GM23338 (cell line): ENCODE results near the gene AOPEP. TPM values are rescaled to one million over a fixed set of nuclear protein-coding genes. Genes with fewer than 3 reads are reported as not detected.

ENCODE experiments used
- ATAC-seq: fragments of 200-7000 bp; cut with Tn5 transposase; 3 replicates; pipeline ENCODE4 v1.9.1; 2020
- DNase-seq: peaks from one replicate; pipeline ENCODE4 v3.0.0-alpha.2; 2015; ENCODE audit warnings: low spot score
- H2AFZ ChIP-seq: fragments of 200-600 bp; sonication (generic); 2 replicates; pipeline ENCODE4 v1.8.0; 2016; ENCODE audit warnings: antibody characterized with exemption, mild to moderate bottlenecking, moderate library complexity
- H3F3A ChIP-seq: fragments of 200-600 bp; sonication (generic); replicated peaks from 2 replicates; pipeline ENCODE4 v1.8.0; 2017; ENCODE audit warnings: antibody characterized with exemption, mixed run types, low read depth
- H3K27ac ChIP-seq: fragments of 200-600 bp; sonication (generic); 2 replicates; pipeline ENCODE4 v1.6.1; 2016; ENCODE audit warnings: low read depth
- H3K27me3 ChIP-seq: fragments of 200-600 bp; sonication (generic); 2 replicates; pipeline ENCODE4 v1.8.0; 2016; ENCODE audit warnings: mild to moderate bottlenecking, mixed run types, moderate library complexity; ENCODE audit not compliant: insufficient read depth
- H3K36me3 ChIP-seq: fragments of 200-600 bp; sonication (generic); 2 replicates; pipeline ENCODE4 v1.8.0; 2016; ENCODE audit warnings: mild to moderate bottlenecking; ENCODE audit not compliant: insufficient read depth
- H3K4me1 ChIP-seq: fragments of 200-600 bp; sonication (generic); 2 replicates; pipeline ENCODE4 v1.8.0; 2016; ENCODE audit warnings: mild to moderate bottlenecking, moderate library complexity; ENCODE audit not compliant: insufficient read depth
- H3K4me2 ChIP-seq: fragments of 200-600 bp; sonication (generic); 2 replicates; pipeline ENCODE4 v1.7.1; 2017; ENCODE audit warnings: mixed run types
- H3K4me3 ChIP-seq: fragments of 200-600 bp; sonication (generic); 2 replicates; pipeline ENCODE4 v1.6.1; 2016; ENCODE audit warnings: mixed run types
- H3K79me2 ChIP-seq: fragments of 200-600 bp; sonication (generic); replicated peaks from 2 replicates; pipeline ENCODE4 v1.8.0; 2017; ENCODE audit warnings: mild to moderate bottlenecking; ENCODE audit not compliant: insufficient read depth
- H3K9me2 ChIP-seq: fragments of 200-600 bp; sonication (generic); 2 replicates; pipeline ENCODE4 v1.8.0; 2017; ENCODE audit not compliant: insufficient read depth
- H4K20me1 ChIP-seq: fragments of 200-600 bp; sonication (generic); replicated peaks from 2 replicates; pipeline ENCODE4 v1.8.0; 2017; ENCODE audit warnings: mild to moderate bottlenecking; ENCODE audit not compliant: insufficient read depth
- H3K27ac Mint-ChIP-seq: 2 replicates; pipeline ENCODE4 v1.8.0; 2020; ENCODE audit warnings: inconsistent platforms, mild to moderate bottlenecking, moderate library complexity, mixed read lengths
- H3K27me3 Mint-ChIP-seq: 3 replicates; pipeline ENCODE4 v1.8.0; 2022; ENCODE audit warnings: low read depth, mild to moderate bottlenecking, moderate library complexity, mixed read lengths, inconsistent platforms; ENCODE audit not compliant: insufficient read depth, poor library complexity
- H3K36me3 Mint-ChIP-seq: 3 replicates; pipeline ENCODE4 v1.8.0; 2021; ENCODE audit warnings: low read depth, mild to moderate bottlenecking, inconsistent platforms, moderate library complexity, mixed read lengths
- H3K4me1 Mint-ChIP-seq: 3 replicates; pipeline ENCODE4 v1.8.0; 2020; ENCODE audit warnings: mild to moderate bottlenecking, inconsistent platforms, mixed read lengths
- H3K4me3 Mint-ChIP-seq: 3 replicates; pipeline ENCODE4 v1.8.0; 2021; ENCODE audit warnings: moderate library complexity, mild to moderate bottlenecking, inconsistent platforms, mixed read lengths
- H3K9me3 Mint-ChIP-seq: 3 replicates; pipeline ENCODE4 v1.8.0; 2020; ENCODE audit warnings: moderate library complexity, mild to moderate bottlenecking, inconsistent platforms, mixed read lengths
- CREB1 ChIP-seq: fragments of 250-450 bp; sonication (Bioruptor Pico); IDR thresholded peaks from 2 replicates; pipeline ENCODE4 v1.5.0; 2020; ENCODE audit warnings: low read depth, mild to moderate bottlenecking, moderate library complexity
- EZH2 ChIP-seq: fragments of 200-600 bp; sonication (generic); IDR thresholded peaks from one replicate; pipeline ENCODE4 v1.8.0; 2017; ENCODE audit warnings: antibody characterized with exemption, mild to moderate bottlenecking, low read depth; ENCODE audit not compliant: unreplicated experiment
- EZH2phosphoT487 ChIP-seq: fragments of 200-600 bp; sonication (generic); IDR thresholded peaks from one replicate; pipeline ENCODE4 v1.8.1; 2018; ENCODE audit warnings: antibody characterized with exemption; ENCODE audit not compliant: unreplicated experiment
- JUNB ChIP-seq: IDR thresholded peaks from one replicate; pipeline ENCODE4 v1.6.1; 2016; ENCODE audit warnings: antibody characterized with exemption; ENCODE audit not compliant: unreplicated experiment
- NANOG ChIP-seq: IDR thresholded peaks from 2 replicates; pipeline ENCODE4 v1.6.1; 2016; ENCODE audit warnings: antibody characterized with exemption, borderline replicate concordance
- POLR2AphosphoS5 ChIP-seq: IDR thresholded peaks from 2 replicates; pipeline ENCODE4 v1.6.1; 2016; ENCODE audit warnings: antibody characterized with exemption, low read depth
- STAT1 ChIP-seq: IDR thresholded peaks from one replicate; pipeline ENCODE4 v1.6.1; 2016; ENCODE audit warnings: antibody characterized with exemption; ENCODE audit not compliant: unreplicated experiment
- polyA plus RNA-seq: library from polyadenylated mRNA; unstranded; fragments of >200 nt; fragmentation: Nextera tagmentation; extraction: Ambion mirVana; gene quantifications from 2 replicates; pipeline ENCODE4 v1.2.1, GENCODE V29; 2016
- total RNA-seq: library from RNA; depleted of rRNA; stranded (reverse); fragments of >200 nt; shearing (Covaris generic); gene quantifications from 2 replicates; pipeline ENCODE4 v1.2.3, GENCODE V29; 2014
- TF ChIP-seq, protein P1 (sequence below): IDR thresholded peaks from one replicate; pipeline ENCODE4 v1.6.1; 2018; ENCODE audit warnings: antibody characterized with exemption; ENCODE audit not compliant: unreplicated experiment
- TF ChIP-seq, protein P2 (sequence below): IDR thresholded peaks from 2 replicates; pipeline ENCODE4 v1.6.1; 2016; ENCODE audit warnings: antibody characterized with exemption
- TF ChIP-seq, protein P3 (sequence below), 2 experiments: fragments of 200-600 bp in 1 of 2; sonication (generic) in 1 of 2; conservative IDR thresholded peaks; 2 replicates each; pipeline versions ENCODE4 v1.5.1 to v1.6.1; 2016 to 2017; ENCODE audit warnings: antibody characterized with exemption in 2 of 2, low read depth in 2 of 2, mild to moderate bottlenecking in 2 of 2, moderate library complexity in 1 of 2

AOPEP gene
- total and polyA plus RNA-seq, 2 experiments from 2014 or later: 7.0 to 16.5 TPM

DNA sequence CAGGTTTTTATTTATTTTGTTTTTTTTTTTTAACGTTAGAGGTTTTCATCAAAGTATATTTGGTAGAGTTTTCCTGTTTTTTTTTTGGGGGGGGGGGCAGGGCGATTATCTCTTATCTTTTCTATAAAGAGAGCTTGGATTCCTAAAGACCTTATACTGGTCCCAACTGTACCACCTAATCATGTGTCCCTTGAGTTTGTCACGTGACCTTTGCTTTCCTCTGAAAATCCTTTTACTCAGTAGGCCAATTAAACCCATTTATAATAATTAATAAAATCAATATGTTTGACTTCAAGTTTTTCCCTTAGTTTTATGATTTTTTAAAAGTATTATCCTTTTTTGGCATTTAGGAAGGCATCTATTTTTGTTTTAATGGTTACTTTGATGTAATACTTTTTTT lies 286.4 kb downstream of the AOPEP start:
- Histone ChIP-seq H3K79me2 (no peaks in the 10 kb centered on the region), H3K27me3 (no peaks in the 10 kb centered on the region), H3K4me3 (no peak overlapping the region), H3F3A (no peaks in the 10 kb centered on the region), H4K20me1 (no peaks in the 10 kb centered on the region), H3K4me2 (no peak overlapping the region), H3K27ac (no peak overlapping the region), H3K36me3 (0 out of 2 replicates have a peak, but pooled peaks cover 3% of the 10 kb centered on the region), H3K4me1 (no peaks in the 10 kb centered on the region), H2AFZ (no peak overlapping the region), H3K9me2 (no peaks in the 10 kb centered on the region)
- Mint-ChIP-seq H3K4me1 (peaks cover 4% of the 10 kb centered on the region; the same call in 2 of the 3 replicates), H3K36me3 (no peaks in the 10 kb centered on the region), H3K27me3 (peaks cover 3% of the 10 kb centered on the region), H3K9me3 (no peaks in the 10 kb centered on the region), H3K4me3 (no peak overlapping the region), H3K27ac (no peak overlapping the region)
- DNase-seq (no peak), ATAC-seq (no peak)
- no peak for TF ChIP-seq NANOG
- no peak for TF ChIP-seq EZH2
- TF ChIP-seq, protein P1, sequence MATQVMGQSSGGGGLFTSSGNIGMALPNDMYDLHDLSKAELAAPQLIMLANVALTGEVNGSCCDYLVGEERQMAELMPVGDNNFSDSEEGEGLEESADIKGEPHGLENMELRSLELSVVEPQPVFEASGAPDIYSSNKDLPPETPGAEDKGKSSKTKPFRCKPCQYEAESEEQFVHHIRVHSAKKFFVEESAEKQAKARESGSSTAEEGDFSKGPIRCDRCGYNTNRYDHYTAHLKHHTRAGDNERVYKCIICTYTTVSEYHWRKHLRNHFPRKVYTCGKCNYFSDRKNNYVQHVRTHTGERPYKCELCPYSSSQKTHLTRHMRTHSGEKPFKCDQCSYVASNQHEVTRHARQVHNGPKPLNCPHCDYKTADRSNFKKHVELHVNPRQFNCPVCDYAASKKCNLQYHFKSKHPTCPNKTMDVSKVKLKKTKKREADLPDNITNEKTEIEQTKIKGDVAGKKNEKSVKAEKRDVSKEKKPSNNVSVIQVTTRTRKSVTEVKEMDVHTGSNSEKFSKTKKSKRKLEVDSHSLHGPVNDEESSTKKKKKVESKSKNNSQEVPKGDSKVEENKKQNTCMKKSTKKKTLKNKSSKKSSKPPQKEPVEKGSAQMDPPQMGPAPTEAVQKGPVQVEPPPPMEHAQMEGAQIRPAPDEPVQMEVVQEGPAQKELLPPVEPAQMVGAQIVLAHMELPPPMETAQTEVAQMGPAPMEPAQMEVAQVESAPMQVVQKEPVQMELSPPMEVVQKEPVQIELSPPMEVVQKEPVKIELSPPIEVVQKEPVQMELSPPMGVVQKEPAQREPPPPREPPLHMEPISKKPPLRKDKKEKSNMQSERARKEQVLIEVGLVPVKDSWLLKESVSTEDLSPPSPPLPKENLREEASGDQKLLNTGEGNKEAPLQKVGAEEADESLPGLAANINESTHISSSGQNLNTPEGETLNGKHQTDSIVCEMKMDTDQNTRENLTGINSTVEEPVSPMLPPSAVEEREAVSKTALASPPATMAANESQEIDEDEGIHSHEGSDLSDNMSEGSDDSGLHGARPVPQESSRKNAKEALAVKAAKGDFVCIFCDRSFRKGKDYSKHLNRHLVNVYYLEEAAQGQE: no peak
- TF ChIP-seq, protein P2, sequence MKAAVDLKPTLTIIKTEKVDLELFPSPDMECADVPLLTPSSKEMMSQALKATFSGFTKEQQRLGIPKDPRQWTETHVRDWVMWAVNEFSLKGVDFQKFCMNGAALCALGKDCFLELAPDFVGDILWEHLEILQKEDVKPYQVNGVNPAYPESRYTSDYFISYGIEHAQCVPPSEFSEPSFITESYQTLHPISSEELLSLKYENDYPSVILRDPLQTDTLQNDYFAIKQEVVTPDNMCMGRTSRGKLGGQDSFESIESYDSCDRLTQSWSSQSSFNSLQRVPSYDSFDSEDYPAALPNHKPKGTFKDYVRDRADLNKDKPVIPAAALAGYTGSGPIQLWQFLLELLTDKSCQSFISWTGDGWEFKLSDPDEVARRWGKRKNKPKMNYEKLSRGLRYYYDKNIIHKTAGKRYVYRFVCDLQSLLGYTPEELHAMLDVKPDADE: no peak
- TF ChIP-seq, protein P3, sequence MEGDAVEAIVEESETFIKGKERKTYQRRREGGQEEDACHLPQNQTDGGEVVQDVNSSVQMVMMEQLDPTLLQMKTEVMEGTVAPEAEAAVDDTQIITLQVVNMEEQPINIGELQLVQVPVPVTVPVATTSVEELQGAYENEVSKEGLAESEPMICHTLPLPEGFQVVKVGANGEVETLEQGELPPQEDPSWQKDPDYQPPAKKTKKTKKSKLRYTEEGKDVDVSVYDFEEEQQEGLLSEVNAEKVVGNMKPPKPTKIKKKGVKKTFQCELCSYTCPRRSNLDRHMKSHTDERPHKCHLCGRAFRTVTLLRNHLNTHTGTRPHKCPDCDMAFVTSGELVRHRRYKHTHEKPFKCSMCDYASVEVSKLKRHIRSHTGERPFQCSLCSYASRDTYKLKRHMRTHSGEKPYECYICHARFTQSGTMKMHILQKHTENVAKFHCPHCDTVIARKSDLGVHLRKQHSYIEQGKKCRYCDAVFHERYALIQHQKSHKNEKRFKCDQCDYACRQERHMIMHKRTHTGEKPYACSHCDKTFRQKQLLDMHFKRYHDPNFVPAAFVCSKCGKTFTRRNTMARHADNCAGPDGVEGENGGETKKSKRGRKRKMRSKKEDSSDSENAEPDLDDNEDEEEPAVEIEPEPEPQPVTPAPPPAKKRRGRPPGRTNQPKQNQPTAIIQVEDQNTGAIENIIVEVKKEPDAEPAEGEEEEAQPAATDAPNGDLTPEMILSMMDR (conservative IDR thresholded peaks at IDR 0.05; ENCODE audit: low read depth in 2 of 2): no peak

DNA sequence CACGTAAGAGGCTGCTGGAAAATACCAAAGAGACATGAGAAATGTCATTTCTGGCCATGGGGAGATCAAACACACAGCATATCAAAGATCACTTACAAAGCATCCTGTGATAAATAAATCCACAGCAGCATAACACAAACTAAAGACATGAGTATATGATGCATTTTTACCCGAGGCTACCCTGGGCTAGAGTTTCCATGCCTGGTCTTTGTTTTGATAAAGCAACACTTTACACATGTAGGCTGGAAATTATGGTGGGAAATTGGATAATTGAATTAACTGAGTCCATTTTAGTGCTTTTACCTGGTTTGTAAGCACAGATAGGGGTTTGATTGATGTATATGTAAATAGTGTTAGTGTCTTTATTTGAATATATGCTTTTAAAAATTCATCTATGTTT lies 288.4 kb downstream of the AOPEP start:
- no peak overlapping the region for H3K4me3 ChIP-seq
- 0 out of 2 replicates have a peak, but pooled peaks cover 3% of the 10 kb centered on the region for H3K36me3 ChIP-seq
- ATAC-seq: no peak
- H3K4me1 ChIP-seq: no peaks in the 10 kb centered on the region
- no peak for DNase-seq
- H3K36me3 Mint-ChIP-seq: no peaks in the 10 kb centered on the region; the same call in 2 of the 3 replicates
- H3K27ac Mint-ChIP-seq: no peak overlapping the region
- H3K9me2 ChIP-seq: no peaks in the 10 kb centered on the region
- H3F3A ChIP-seq: no peaks in the 10 kb centered on the region
- no peaks in the 10 kb centered on the region for H3K4me1 Mint-ChIP-seq
- no peaks in the 10 kb centered on the region for H3K27me3 Mint-ChIP-seq
- no peaks in the 10 kb centered on the region for H3K27me3 ChIP-seq
- no peak overlapping the region for H2AFZ ChIP-seq
- no peak overlapping the region for H3K27ac ChIP-seq
- H3K9me3 Mint-ChIP-seq: no peaks in the 10 kb centered on the region
- no peak overlapping the region for H3K4me2 ChIP-seq
- no peaks in the 10 kb centered on the region for H4K20me1 ChIP-seq
- H3K79me2 ChIP-seq: no peaks in the 10 kb centered on the region
- no peak overlapping the region for H3K4me3 Mint-ChIP-seq
- TF ChIP-seq CREB1 (no peak), POLR2AphosphoS5 (no peak), EZH2phosphoT487 (no peak), NANOG (no peak), JUNB (no peak), STAT1 (no peak)
